CD4-positive, alpha-beta T cell treated with Interleukin-2 at 100 ng/mL for 4 hours (primary cell): Measurements from ENCODE around the gene TALDO1.
"Not testable (repeated sequence)": the region's sequence is repeated elsewhere in the genome, so short reads cannot be mapped to it uniquely, and the experiment has no call there.

Source experiments
- DNase-seq: peaks from one replicate; pipeline ENCODE4 v3.0.0-alpha.2; 2020; ENCODE audit warnings: low spot score

TALDO1 gene

DNA sequence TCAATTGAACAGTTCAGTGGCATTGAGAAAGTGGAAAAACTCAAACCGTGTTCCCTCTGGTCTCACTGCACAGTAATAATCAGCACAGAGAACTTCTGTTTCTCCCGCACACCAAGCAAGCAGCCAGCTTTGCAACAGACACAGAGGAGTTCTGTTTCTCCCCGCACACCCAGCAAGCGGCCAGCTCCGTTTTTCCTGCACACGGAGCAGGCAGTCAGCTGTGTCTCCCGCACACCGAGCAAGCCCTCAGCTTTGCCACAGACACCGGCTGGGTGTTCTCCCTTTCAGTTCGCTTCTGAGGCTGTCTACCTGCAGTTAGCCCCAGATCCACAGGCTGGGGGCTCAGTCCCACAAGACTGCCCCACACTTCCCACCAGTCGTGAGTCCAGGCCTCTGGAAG lies 9.9 kb upstream of the TALDO1 start:
- no peak for DNase-seq

DNA sequence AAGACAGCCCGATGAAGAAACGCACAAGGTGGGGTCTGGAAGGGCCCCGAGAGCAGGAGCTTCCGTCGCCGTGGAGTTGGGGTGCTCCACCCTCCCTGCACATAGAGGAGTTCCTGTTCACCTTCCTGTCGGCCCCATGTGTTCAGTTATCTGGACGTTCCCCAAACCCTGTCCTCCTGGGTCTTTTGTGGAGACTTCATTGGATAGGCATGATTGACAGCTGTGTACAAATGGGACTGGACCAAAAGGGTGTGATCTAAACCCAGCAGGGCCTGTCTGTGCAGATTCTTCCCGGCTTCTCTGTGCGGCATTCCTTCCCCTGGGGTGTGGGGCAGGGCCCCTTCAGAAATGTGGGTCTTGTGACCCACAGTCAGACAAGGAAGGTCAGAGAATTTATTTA lies 9.4 kb upstream of the TALDO1 start:
- not testable (repeated sequence) for DNase-seq

DNA sequence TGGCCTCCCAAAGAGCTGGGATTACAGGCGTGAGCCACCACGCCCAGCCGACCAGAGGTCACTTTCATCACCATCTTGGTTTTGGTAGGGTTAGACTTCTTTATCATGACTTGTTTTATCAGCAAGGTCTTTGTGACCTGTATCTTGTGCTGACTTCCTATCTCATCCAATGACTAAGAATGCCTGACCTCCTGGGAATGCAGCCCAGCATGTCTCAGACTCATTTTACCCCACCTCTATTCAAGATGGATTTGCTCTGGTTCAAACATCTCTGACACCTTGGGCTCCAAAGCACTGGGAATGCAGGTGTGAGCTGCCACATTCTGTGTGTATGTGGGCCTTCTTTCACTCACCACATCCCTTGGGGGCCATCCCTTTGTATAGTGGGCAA lies 5.1 kb upstream of the TALDO1 start:
- no peak for DNase-seq

DNA sequence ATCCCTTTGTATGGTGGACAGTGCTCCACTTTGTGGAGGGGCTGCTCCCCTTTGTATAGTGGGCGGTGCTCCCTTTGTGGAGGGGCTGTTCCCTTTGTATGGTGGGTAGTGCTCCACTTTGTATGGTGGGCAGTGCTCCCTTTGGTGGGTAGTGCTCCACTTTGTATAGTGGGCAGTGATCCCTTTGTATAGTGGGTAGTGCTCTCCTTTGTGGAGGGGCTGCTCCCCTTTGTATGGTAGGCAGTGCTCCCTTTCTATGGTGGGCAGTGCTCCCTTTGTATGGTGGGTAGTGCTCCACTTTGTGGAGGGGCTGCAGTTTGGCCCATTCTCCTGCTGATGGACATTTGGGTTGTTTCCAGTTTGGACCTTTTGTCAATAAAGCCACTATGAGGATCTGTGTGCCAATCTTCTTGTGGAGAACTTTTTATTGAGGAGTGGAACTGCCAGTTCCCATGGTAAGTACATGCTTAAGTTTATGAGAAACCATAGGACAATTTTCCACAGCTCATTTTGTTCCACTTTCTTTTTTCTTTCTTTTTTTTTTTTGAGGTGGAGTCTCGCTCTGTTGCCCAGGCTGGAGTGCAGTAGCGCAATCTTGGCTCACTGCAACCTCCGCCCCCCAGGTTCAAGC lies 4.6 kb upstream of the TALDO1 start:
- DNase-seq = no peak

DNA sequence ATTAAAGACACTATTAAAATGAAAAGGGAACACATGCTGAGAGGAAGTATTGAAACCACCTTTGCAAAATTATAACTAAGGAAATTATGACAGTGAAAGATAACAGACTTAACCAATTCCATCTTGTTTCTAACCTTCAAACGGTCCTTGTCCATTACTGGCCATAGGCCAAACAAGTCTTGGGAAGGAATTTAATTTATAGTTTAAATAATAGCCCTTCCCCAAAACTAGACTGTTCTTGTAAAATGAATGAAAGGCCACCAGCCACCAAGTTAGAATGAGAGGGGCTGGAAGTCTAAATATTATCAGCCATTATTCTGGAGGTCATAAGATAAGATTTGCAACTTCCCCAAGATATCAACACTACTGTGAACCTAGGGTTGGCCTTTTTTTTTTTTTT lies 1.8 kb upstream of the TALDO1 start:
- no peak for DNase-seq

DNA sequence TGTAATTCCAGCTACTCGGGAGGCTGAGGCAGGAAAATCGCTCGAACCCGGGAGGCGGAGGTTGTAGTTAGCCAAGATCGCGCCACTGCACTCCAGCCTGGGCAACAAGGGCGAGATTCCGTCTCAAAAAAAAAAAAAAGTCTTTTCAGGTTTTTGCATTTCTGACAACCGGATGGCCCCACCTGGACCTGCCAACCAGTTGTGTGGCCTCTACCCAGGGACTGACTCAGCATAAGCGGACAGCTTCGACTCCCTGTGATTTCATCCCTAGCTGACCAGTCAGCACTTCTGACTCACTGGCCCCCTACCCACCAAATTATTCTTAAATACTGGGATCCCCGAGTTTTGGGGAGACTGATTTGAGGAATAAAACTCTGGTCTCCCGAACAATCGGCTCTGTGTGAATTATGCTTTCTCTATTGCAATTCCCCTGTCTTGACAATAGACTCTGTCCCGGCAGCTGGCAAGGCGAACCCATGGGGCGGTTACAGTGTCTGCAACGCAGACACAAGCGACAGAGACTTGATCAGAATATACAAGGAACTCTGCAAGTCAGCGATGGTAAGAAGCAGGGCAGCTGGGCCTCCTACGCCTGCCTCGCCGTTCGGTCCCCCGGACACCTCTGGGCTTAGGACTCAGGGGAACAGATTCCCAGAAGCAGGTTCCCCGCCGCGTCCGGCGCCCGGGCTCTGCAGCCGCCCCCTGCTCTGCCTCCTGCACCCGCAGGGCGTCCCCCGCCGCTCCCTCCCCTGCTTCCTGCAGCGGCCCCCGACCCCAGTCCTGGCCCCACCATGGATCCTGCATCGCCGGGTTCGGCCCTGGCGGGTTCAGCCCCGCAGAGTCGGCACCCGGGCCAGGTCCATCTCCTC lies 741 bp upstream of the TALDO1 start:
- peak; percentile 26 for DNase-seq

DNA sequence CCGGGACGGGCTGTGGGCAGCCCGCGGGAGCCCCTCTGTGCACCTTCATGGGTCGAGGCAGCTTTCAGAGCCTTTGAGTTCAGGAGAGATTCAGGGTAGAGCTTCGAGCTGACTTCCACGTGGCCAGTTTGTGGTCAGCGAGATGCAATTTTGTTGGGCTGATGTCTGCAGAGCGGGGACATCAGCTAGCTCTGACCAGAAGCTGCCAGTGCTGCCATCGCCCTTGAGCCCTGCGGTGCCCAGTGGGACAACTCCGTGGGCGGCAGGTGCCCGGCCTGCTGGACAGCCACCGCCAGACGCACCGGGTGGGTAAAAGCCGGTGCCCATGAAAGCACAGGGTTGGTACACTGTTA lies 719 bp downstream of the TALDO1 start:
- DNase-seq = no peak

DNA sequence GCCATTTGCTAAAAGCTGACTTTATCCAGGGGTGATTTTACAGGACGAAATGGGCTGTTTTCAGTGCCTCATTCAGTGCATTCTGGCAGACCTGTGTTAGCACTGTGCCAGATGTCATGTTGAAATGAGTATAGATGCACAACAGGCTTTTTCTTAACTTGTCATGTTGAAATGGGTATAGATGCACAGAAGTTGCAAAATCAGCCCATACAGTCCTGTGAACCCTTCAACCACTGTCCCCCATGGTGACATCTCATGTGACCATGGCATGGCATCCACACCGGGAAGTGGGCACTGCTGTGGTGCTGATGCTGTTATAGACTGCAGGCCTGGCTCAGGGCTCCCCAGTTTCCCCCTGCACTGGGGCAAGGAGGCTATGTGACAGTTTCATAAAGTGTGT lies 2.5 kb downstream of the TALDO1 start:
- DNase-seq = no peak

DNA sequence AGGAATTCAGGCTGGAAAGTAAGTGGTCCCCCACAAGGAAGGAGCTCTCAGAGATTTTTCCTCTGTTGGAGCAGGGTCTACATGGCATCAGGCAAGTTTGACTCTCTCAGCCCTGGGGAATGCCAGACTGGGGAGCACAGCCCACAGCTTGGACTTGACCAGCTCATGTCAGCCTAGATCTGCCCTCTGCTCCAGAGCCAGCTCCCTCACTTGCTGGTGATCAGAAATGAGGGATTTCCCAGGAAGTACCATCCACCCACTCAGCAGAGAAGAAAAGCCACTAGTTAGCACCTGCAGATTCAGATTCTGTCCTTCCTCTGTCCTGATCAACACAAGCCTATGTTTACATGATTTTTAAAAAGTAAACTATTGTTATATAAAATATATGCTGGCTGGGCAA lies 13.0 kb downstream of the TALDO1 start:
- no peak for DNase-seq

DNA sequence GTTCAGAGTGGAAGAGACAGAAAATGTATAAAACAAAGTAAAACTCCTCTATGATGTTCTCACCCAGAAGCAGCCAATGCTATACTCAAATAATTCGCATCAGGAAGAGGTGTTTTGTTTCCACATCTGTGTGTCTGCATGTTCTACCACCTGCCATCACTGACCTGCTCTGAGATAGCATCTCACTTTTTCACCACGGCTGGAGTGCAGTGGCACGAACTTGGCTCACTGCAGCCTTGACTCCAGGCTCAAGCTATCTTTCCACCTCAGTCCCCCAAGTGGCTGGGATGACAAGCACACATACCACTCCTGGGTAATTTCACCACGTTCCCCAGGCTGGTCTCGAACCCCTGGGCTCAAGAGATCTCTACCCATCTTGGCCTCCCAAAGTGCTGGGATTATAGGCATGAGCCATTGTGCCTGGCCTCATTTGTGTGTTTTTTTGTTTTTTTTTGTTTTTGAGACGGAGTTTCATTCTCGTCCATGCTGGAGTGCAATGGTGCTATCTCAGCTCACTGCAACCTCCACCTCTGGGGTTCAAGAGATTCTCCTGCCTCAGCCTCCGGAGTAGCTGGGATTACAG lies 14.4 kb downstream of the TALDO1 start:
- no peak for DNase-seq

DNA sequence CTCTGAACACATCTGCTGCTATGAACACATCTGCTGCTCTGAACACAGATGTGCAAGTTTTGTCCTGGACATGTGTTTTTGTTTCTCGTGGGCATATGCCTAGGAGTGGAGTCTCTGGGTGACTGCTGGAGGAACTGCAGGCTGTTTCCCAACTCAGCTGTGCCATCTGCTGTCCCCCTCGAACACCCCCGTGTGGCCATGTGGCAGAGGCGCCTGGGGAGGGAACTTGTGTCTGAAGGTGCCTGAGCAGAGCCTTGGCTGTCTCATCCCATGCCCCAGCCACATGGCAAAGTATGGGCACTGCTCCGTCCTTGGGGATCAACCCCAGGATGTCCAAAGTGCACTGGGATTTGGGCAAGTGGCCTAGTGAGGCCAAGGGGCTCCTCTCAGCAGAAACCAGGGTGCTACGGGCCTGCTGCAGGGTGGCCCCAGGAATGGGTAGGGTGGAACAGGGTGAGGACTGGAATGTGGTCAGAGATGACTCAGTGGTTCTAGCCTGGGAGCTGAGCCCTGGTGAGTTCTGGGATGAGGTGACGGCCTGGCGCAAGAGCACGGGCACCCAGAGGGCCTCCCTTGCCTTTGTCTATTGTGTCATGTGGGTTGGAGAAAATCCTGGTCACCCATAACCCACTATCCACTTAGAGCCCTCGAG lies 15.3 kb downstream of the TALDO1 start:
- peak; percentile 13 for DNase-seq

DNA sequence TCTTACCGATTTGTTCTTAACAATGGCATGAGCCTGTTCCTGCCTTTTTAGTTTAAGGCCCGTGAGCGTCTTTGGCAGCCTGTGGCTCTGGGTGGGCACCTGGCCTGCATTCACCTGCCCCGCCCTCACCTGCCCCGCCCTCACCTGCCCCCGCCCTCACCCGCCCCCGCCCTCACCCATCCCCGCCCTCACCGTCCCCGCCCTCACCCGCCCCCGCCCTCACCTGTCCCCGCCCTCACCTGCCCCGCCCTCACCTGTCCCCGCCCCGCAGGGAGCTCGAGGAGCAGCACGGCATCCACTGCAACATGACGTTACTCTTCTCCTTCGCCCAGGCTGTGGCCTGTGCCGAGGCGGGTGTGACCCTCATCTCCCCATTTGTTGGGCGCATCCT lies 15.8 kb downstream of the TALDO1 start:
- no peak for DNase-seq

DNA sequence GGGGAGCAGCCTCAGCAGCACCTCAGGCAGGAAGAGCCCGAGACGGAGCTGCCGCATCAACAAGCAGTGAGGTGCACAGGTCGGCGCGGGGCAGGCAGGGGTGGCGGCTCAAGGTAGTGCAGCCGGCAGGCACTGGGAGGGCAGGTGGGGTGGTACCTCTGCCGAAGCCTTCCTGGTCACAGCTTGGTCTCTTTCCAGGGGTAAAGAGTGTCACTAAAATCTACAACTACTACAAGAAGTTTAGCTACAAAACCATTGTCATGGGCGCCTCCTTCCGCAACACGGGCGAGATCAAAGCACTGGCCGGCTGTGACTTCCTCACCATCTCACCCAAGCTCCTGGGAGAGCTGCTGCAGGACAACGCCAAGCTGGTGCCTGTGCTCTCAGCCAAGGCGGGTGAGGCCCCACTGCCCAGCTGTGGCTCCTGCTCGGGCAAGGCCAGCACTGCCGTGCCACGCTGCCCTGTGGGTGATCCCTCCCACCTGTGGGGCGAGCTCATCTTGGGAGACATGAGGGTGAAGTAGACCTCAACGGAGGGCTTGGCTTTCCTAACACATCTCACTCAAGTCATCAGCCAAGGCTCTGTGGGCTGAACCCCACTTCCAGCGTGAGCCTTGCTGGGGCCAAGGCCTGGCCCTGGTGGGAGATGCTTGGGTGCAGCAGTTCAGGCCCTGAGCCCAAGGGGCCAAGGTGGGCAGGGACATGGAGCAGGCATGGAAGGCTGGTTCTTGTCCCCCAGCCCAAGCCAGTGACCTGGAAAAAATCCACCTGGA lies 16.5 kb downstream of the TALDO1 start:
- no peak for DNase-seq

DNA sequence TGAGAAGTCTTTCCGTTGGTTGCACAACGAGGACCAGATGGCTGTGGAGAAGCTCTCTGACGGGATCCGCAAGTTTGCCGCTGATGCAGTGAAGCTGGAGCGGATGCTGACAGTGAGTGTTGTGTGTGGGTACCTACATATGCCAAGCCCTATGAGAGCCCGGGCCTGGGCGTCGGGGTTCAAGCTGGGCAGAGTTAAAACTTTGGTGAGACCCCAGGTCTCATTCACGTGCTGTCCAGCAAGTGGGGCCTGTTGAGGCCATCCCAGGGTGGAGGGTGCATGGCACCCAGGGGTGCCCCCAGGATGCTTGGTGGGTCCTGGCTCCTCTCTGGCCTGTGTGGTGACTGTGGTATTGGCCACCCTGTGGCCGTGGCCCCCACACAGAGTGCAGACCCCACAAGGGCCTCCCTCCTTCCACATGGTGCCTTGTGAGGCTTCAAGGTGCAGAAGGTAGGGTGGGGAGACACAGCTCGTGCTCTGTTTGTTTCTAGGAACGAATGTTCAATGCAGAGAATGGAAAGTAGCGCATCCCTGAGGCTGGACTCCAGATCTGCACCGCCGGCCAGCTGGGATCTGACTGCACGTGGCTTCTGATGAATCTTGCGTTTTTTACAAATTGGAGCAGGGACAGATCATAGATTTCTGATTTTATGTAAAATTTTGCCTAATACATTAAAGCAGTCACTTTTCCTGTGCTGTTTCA lies 17.2 kb downstream of the TALDO1 start:
- no peak for DNase-seq

DNA sequence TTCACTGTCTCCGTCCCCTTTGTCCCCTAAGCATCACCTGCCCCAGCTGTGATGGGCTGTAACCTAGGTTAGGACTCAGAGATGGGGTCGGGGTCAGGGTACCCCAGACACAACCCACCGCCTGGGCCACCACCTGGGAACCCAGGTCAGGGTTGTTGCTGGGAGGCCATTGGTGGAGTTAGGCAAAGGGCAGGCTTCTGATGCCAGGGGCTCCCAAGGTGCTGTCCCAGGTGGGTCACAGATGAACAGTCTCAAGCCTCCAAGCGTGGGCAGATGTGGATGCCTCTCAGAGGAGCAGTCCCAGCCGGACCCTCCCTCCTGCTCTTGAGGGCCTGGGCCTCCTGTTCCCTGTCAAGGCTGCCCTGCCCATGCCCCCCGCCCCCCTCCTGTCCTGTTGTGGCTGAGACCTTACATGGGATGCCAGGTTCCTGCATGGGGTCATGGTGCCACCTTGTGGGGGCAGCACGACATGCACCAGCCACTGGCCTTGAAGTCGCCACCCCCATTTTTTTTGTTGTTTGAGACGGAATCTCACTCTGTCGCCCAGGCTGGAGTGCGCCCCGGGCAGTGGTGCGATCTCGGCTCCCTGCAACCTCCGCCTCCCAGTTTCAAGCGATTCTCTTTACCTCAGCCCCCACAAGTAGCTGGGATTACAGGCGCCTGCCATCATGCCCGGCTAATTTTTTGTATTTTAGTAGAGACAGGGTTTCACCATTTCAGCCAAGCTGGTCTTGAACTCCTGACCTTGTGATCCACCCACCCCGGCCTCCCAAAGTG lies 17.9 kb downstream of the TALDO1 start:
- DNase-seq = peak; percentile 70

DNA sequence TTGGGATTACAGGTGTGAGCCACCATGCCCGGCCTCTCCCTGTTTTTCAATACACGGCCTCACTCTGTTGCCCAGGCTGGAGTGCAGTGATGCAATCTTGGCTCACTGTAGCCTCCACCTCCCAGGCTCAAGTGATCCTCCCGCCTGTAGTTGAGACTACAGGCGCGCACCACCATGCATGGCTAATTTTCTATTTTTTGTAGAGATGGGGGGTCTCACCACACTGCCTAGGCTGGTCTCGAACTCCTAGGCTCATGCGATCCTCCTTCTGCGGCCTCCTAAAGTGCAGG lies 18.5 kb downstream of the TALDO1 start:
- no peak for DNase-seq

DNA sequence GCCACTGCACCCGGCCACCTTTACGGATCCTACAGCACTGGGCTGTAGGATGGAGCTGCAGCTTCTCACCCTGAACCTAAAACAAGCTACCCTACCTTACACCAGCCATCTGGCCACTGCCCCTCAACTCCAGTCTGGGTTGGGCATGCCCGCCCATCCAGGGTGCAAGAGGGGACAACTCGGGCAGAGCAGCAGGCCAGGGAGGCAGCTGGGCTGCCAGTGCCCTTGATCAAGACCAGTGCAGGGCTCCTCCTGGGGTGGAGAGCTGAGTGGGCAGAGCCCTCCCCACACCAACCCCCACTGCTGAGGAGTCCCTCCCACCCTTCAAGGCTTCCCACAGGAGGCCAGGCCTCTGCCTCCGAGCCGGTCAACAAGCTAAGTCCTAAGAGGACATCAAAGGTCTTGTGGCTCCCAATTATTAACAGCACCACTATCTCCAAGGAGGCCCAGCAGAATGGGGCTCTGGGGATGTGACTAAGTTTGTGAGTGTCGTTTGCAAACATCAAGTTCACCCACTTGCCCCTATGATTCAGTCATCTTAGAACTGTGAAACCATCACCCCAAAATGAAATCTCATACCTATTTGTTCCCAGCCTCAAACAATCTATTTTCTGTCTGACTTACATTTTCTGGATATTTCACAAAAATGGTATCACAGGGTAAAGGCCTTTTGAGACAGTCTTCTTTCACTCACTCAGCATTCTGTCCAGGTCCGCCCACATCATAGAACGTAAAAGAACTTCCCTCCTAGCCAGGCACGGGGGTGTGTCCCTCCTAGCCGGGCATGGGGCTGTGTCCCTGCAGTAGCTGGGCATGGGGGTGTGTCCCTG lies 19.1 kb downstream of the TALDO1 start:
- no peak for DNase-seq

DNA sequence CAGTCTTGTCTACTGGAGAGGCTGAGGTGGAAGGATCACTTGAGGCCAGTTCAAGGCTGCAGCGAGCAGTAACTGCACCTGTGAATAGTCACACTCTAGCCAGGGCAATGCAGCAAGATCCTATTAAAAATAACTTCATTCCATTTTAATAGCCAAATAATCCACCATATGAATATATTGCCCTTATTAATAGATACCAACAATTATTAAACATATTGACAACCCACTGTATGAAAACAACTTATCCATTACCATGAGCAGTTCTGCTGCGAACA lies 19.6 kb downstream of the TALDO1 start:
- DNase-seq = no peak

DNA sequence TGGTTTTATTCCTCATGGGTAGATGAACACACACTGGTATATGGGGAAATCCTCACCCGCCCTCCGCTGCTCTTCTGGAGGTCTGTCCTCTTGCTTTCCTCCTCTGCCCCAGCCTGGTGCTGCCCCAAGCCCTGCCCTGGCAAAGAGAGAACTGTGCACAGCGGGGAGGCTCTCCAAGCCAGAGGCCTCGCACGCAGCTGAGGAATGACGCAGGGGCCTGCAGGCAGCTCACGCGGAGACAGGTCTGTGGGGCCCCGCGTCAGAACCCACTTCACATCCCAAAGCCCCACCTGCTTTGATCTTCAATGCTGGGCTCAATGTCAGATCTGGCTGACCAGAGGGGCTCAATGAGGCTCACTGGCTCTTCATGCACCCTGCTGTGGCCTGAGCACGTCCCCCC lies 20.0 kb downstream of the TALDO1 start:
- DNase-seq = no peak

DNA sequence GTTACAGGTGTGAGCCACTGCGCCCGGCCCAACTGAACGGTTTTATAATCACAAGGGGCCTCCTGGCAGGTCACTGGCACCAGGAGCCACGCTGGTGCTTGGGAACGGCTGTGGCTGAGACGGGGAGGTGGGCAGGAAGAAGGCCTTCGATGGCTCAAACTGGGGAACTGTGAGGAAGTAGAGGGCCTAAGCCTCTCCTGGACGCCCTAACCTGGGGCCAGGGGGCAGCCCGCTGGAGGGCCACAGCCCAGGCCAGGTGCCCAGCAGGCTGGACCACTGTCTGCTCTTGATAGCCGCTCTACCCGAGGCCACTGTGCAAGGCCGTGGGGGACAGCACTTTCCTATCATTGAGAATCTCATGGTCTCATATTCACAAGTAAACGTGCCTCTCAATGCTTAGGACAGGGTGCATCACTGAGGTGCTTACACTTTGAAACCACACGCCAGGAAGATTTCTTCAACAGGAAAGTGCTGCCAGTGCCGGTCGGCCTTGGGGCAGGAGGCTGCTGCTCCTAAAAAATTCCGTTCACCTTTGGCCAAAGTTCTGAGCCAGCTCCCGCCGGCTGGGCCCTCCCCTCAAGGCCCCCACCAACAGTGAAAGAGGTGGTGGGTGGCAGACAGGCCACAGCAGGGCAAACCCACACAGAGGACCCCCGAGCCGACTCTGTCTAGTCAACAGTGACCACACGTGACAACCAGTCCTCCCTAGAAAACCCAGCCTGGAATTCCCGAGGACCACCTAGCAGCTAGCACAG lies 22.8 kb downstream of the TALDO1 start:
- no peak for DNase-seq
